GM12878 (cell line): ENCODE results near the gene SLC16A10. TPM values are rescaled to one million over a fixed set of nuclear protein-coding genes. Genes with fewer than 3 reads are reported as not detected.

Experiments
- ATAC-seq: fragments of 200-7000 bp; cut with Tn5 transposase; 3 replicates; pipeline ENCODE4 v1.9.1; 2020; ENCODE audit warnings: mild to moderate bottlenecking, moderate library complexity
- Bru-seq: library from RNA; stranded (reverse); fragments of 400-500 nt; gene quantifications from one replicate; lab custom pipeline; 2021; lab: Mats Ljungman, UMichigan
- BruChase-seq, 2 experiments: library from RNA; stranded (reverse); fragments of 400-500 nt; gene quantifications; one replicate each; lab custom pipeline; 2021; lab: Mats Ljungman, UMichigan
- BruUV-seq: library from RNA; stranded (reverse); fragments of 400-500 nt; replicated peaks from 2 replicates; lab custom pipeline; 2021; lab: Mats Ljungman, UMichigan
- CTCF ChIA-PET: fragments of 300-600 bp; sonication (Branson Sonifier 250); formaldehyde crosslinking; extraction: SDS; loops from one replicate; lab custom pipeline; 2021; ENCODE audit warnings: inconsistent platforms; lab: Yijun Ruan, JAX
- POLR2A ChIA-PET: fragments of 350-600 bp; formaldehyde crosslinking; extraction: SDS; loops from one replicate; lab custom pipeline; 2021; ENCODE audit warnings: inconsistent platforms; lab: Charles Lee
- RAD21 ChIA-PET: fragments of 300-600 bp; sonication (Branson Sonifier 250); formaldehyde crosslinking; loops from one replicate; lab custom pipeline; 2023; ENCODE audit warnings: antibody characterized with exemption; ENCODE audit not compliant: unreplicated experiment; lab: Charles Lee
- SMC1A ChIA-PET: fragments of 300-600 bp; sonication (Branson Sonifier 250); formaldehyde crosslinking; loops from one replicate; lab custom pipeline; 2023; ENCODE audit not compliant: unreplicated experiment, uncharacterized antibody; lab: Charles Lee
- DNase-seq: peaks from one replicate; pipeline ENCODE4 v3.0.0-alpha.2; 2011; ENCODE audit warnings: low read depth, low spot score
- FAIRE-seq: peaks from 3 replicates; lab custom pipeline; 2011; peaks lifted over from hg19 to GRCh38; lab: Jason Lieb, UNC
- H2AFZ ChIP-seq: 2 replicates; pipeline ENCODE4 v1.6.0; 2011; ENCODE audit warnings: low read depth, low read length, control low read depth; ENCODE audit not compliant: control insufficient read depth
- H3K27ac ChIP-seq: 2 replicates; pipeline ENCODE4 v1.5.1; 2011; ENCODE audit warnings: control low read depth; ENCODE audit not compliant: control insufficient read depth, insufficient read depth
- H3K27me3 ChIP-seq, 2 experiments: replicated peaks in 1 of 2; 2 replicates each; pipeline versions ENCODE4 v1.6.0 to v1.6.1; 2011; ENCODE audit warnings: low read length in 1 of 2; ENCODE audit not compliant: control insufficient read depth in 2 of 2, insufficient read depth in 2 of 2
- H3K36me3 ChIP-seq, 2 experiments: 2 replicates each; pipeline ENCODE4 v1.5.1; 2011; ENCODE audit warnings: low read length in 1 of 2; ENCODE audit not compliant: control insufficient read depth in 2 of 2, insufficient read depth in 2 of 2
- H3K4me1 ChIP-seq: 2 replicates; pipeline ENCODE4 v1.6.1; 2011; ENCODE audit warnings: mild to moderate bottlenecking, low read length, moderate library complexity, mixed read lengths; ENCODE audit not compliant: control insufficient read depth, insufficient read depth
- H3K4me2 ChIP-seq: 2 replicates; pipeline ENCODE4 v1.6.0; 2011; ENCODE audit warnings: control low read depth; ENCODE audit not compliant: control insufficient read depth, insufficient read depth
- H3K4me3 ChIP-seq: fragments of 200-600 bp; sonication (generic); 2 replicates; pipeline ENCODE4 v1.5.1; 2016
- H3K79me2 ChIP-seq: 2 replicates; pipeline ENCODE4 v1.6.0; 2011; ENCODE audit warnings: low read length; ENCODE audit not compliant: control insufficient read depth, insufficient read depth
- H3K9ac ChIP-seq: 2 replicates; pipeline ENCODE4 v1.8.0; 2011; ENCODE audit warnings: low read length, control low read depth, mixed read lengths; ENCODE audit not compliant: control insufficient read depth, insufficient read depth
- H3K9me3 ChIP-seq: replicated peaks from 3 replicates; pipeline ENCODE4 v1.5.1; 2011; ENCODE audit warnings: mild to moderate bottlenecking, low read length; ENCODE audit not compliant: control insufficient read depth, insufficient read depth
- H4K20me1 ChIP-seq: 2 replicates; pipeline ENCODE4 v1.6.0; 2011; ENCODE audit not compliant: control insufficient read depth, insufficient read depth
- PAX8 ChIP-seq: fragments of 450-650 bp; IDR thresholded peaks from 2 replicates; pipeline ENCODE4 v1.6.1; 2017; ENCODE audit warnings: mild to moderate bottlenecking, moderate library complexity
- SKIL ChIP-seq: fragments of 450-650 bp; IDR thresholded peaks from 2 replicates; pipeline ENCODE4 v1.6.1; 2017; ENCODE audit warnings: mild to moderate bottlenecking, low read depth, inconsistent platforms; ENCODE audit not compliant: poor library complexity, severe bottlenecking
- TCF12 ChIP-seq: IDR thresholded peaks from 2 replicates; pipeline ENCODE4 v1.6.1; 2011; ENCODE audit warnings: low read depth, mild to moderate bottlenecking, low read length
- ZNF24 ChIP-seq: fragments of 450-650 bp; IDR thresholded peaks from 2 replicates; pipeline ENCODE4 v1.6.1; 2017; ENCODE audit warnings: antibody characterized with exemption, mild to moderate bottlenecking
- WGBS: methylation state at CpG from one replicate; pipeline ENCODE4 v1.1.6; 2016; ENCODE audit warnings: low lambda C conversion rate; ENCODE audit not compliant: insufficient replicate concordance, insufficient coverage; ENCODE audit errors: missing lambda C conversion rate; 5-methylcytosine and 5-hydroxymethylcytosine counted together
- in situ Hi-C: fragments of 300-500 bp; cut with MboI; formaldehyde crosslinking; loops from 9 replicates; pipeline ENCODE4 v1.14.3; 2018; ENCODE audit warnings: mixed read lengths
- intact Hi-C: fragments of 100-400 bp; cut with micrococcal nuclease; formaldehyde crosslinking; loops from one replicate; pipeline ENCODE4 v1.14.2; 2022; ENCODE audit not compliant: unreplicated experiment
- long read RNA-seq, 2 experiments: library from polyadenylated mRNA; unstranded; transcript quantifications; one replicate each; pipeline ENCODE4 v2.0.0, GENCODE V29; 2019 to 2020
- polyA minus RNA-seq, 3 experiments: library from RNA; depleted of rRNA, polyadenylated mRNA; stranded (reverse); fragments of >200 nt; gene quantifications; 2 replicates each; pipeline ENCODE4 v1.2.3, GENCODE V29; 2011
- polyA plus RNA-seq, 11 experiments: library from polyadenylated mRNA; depleted of rRNA in 4 of 11; unstranded in 6 of 11; stranded (reverse) in 5 of 11; fragments of >200 nt; fragmentation: Nextera tagmentation in 4 of 11; fragmentation: Illumina TruSeq in 1 of 11; extraction: Ambion mirVana in 4 of 11; extraction: Trizol in 1 of 11; gene quantifications; 1 replicate in 1 of 11; 2 replicates in 10 of 11; pipeline versions ENCODE4 v1.2.1 to v1.2.3, GENCODE V29; 2011 to 2016; ENCODE audit warnings: inconsistent platforms in 2 of 11, missing spikeins in 2 of 11, low read depth in 1 of 11
- total RNA-seq, 4 experiments: library from RNA; depleted of rRNA in 3 of 4; stranded (reverse); fragments of >200 nt in 3 of 4; fragmentation: Illumina TruSeq in 1 of 4; extraction: Trizol in 1 of 4; gene quantifications; 2 replicates each; pipeline versions ENCODE4 v1.2.1 to v1.2.3, GENCODE V29; 2013 to 2021
- TF ChIP-seq, protein P1 (sequence below): fragments of 450-650 bp; formaldehyde crosslinking; IDR thresholded peaks from 2 replicates; pipeline ENCODE4 v1.4.0; 2022; ENCODE audit warnings: mild to moderate bottlenecking, moderate library complexity
- TF ChIP-seq, protein P2 (sequence below): fragments of 450-650 bp; IDR thresholded peaks from 2 replicates; pipeline ENCODE4 v1.6.1; 2017; ENCODE audit warnings: mild to moderate bottlenecking
- TF ChIP-seq, protein P3 (sequence below): fragments of 450-650 bp; formaldehyde crosslinking; IDR thresholded peaks from 2 replicates; pipeline ENCODE4 v1.5.0; 2022; ENCODE audit warnings: mild to moderate bottlenecking, missing genetic modification characterization

The SLC16A10 gene
- total RNA-seq (2013; cell fraction: nucleolus; rRNA removed), result 22.9 and 29.3 TPM in 2 replicates
- total RNA-seq (2014; rRNA removed), result 11.5 and 19.0 TPM in 2 replicates
- 7.7 and 8.1 TPM in 2 replicates for total RNA-seq (2014; rRNA removed; fragmentation: Illumina TruSeq; extraction: Trizol)
- total RNA-seq (2021), result 10.6 and 11.0 TPM in 2 replicates
- polyA plus RNA-seq (2011; ENCODE audit: low read depth), result 3.5 TPM
- polyA plus RNA-seq (2011; rRNA removed), result 6.6 and 9.8 TPM in 2 replicates
- polyA plus RNA-seq (2011; cell fraction: cytosol; rRNA removed), result 6.0 and 7.2 TPM in 2 replicates
- 5.9 and 6.4 TPM in 2 replicates for polyA plus RNA-seq (2011; cell fraction: nucleus; rRNA removed)
- 4.4 and 5.1 TPM in 2 replicates for polyA plus RNA-seq (2012)
- polyA plus RNA-seq (2014; fragmentation: Illumina TruSeq; extraction: Trizol), result 7.9 and 8.2 TPM in 2 replicates
- polyA plus RNA-seq (2014; fragmentation: Nextera tagmentation; extraction: Ambion mirVana), result 1 to 10 TPM; 2.5 to 3.6 TPM
- polyA plus RNA-seq (2014; rRNA removed), result 7.5 TPM in 2 replicates
- polyA plus RNA-seq (2016; fragmentation: Nextera tagmentation; extraction: Ambion mirVana), result 1 to 10 TPM; 2.3 to 8.5 TPM
- polyA minus RNA-seq (2011; rRNA and poly(A)+ RNA removed), result 25.4 and 32.6 TPM in 2 replicates
- polyA minus RNA-seq (2011; cell fraction: cytosol; rRNA and poly(A)+ RNA removed), result 4.8 and 8.3 TPM in 2 replicates
- 8.6 and 13.4 TPM in 2 replicates for polyA minus RNA-seq (2011; cell fraction: nucleus; rRNA and poly(A)+ RNA removed)
- percentile 36 among the genes with signal in this experiment for Bru-seq, nascent RNA
- BruChase-seq, experiment 1, labeled RNA remaining after a 6-hour chase, result percentile 31 among the genes with signal in this experiment
- percentile 31 among the genes with signal in this experiment for BruChase-seq, experiment 2, labeled RNA remaining after a 2-hour chase
- long read RNA-seq, experiment 1, partial matches to known transcripts, result 1 of 4 reads
- long read RNA-seq, experiment 1, other reads (novel, unspliced or antisense), result 3 of 4 reads
- long read RNA-seq, experiment 2, partial matches to known transcripts, result 14 of 23 reads
- long read RNA-seq, experiment 2, other reads (novel, unspliced or antisense), result 4 of 23 reads

DNA sequence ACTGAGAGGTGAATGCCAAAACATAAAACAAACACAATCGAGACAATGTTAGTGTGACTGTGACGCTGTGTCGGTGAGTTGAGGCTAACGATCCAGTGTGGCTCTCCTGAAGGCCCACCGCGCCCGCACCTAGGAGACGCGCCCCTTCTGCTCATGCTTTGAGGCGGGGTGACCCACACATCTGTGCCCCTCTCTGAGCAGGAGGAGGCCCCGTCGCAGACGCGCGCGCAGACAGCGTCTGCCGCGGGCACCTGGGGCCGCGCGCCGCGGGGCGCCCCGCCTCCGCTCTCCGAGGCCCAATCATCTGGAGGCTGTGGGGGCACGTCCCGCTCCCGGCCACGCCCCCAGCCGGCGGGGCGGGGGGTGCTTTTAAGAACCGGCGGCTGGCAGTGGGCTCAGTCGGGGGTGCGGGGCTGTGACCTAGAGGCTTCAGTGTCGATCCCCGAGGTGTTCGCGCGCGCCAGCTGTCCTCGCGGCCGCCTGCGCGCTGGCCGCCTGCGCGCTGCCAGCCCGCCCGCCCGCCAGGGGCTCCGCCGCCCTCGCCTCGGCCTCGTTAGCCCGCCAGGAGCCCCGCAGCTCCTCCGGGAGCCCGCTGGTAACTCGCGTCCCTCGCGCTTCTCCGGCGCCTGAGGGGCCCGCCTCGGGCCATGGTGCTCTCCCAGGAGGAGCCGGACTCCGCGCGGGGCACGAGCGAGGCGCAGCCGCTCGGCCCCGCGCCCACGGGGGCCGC, at the start of gene SLC16A10:
TSS of gene SLC16A10 (plus strand) at position 398 of the 730 bp plus-strand sequence. CDS start at position 648, 250 bp downstream.
- Histone ChIP-seq H3K27ac (peak within 1 kb of the TSS; percentile 47), H3K4me2 (peak within 1 kb of the TSS; percentile 89), H3K27me3 (peaks cover 0 to 6% of the 10 kb centered on the region in 2 experiments; a peak in 2 of 4 replicates), H3K79me2 (peaks cover 9% of the 10 kb centered on the region), H3K4me3 (peak within 1 kb of the TSS; percentile 72), H3K4me1 (no peaks in the 10 kb centered on the region), H4K20me1 (no peaks in the 10 kb centered on the region), H2AFZ (peak within 1 kb of the TSS; percentile 89), H3K36me3 (no peaks in the 10 kb centered on the region), H3K9ac (peak within 1 kb of the TSS; percentile 69), H3K9me3 (no peaks in the 10 kb centered on the region)
- in situ Hi-C loops, result no loop called here
- intact Hi-C loops, result no loop called here
- CTCF ChIA-PET, result no interaction called here
- ATAC-seq (peak; percentile 84), DNase-seq (no peak), FAIRE-seq (peak; percentile 56)
- BruUV-seq, result no TSS peak
- RAD21 ChIA-PET, result no interaction called here
- POLR2A ChIA-PET, result interaction anchor here (0.7 kb wide), 1 partner anchor 128 kb away, joined by 5 read pairs; no protein-coding TSS in a partner anchor
- WGBS, result 1% methylated on average over 78 of the region's 86 CpGs
- SMC1A ChIA-PET, result no interaction called here
- TF ChIP-seq SKIL, result no peak
- TF ChIP-seq, protein P1, sequence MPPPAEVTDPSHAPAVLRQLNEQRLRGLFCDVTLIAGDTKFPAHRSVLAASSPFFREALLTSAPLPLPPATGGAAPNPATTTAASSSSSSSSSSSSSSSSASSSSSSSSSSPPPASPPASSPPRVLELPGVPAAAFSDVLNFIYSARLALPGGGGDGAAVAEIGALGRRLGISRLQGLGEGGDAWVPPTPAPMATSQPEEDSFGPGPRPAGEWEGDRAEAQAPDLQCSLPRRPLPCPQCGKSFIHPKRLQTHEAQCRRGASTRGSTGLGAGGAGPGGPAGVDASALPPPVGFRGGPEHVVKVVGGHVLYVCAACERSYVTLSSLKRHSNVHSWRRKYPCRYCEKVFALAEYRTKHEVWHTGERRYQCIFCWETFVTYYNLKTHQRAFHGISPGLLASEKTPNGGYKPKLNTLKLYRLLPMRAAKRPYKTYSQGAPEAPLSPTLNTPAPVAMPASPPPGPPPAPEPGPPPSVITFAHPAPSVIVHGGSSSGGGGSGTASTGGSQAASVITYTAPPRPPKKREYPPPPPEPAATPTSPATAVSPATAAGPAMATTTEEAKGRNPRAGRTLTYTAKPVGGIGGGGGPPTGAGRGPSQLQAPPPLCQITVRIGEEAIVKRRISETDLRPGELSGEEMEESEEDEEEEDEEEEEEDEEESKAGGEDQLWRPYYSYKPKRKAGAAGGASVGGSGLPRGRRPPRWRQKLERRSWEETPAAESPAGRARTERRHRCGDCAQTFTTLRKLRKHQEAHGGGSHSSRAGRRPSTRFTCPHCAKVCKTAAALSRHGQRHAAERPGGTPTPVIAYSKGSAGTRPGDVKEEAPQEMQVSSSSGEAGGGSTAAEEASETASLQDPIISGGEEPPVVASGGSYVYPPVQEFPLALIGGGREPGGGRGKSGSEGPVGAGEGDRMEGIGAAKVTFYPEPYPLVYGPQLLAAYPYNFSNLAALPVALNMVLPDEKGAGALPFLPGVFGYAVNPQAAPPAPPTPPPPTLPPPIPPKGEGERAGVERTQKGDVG (CRISPR knock-in tag), result no peak
- TF ChIP-seq, protein P2, sequence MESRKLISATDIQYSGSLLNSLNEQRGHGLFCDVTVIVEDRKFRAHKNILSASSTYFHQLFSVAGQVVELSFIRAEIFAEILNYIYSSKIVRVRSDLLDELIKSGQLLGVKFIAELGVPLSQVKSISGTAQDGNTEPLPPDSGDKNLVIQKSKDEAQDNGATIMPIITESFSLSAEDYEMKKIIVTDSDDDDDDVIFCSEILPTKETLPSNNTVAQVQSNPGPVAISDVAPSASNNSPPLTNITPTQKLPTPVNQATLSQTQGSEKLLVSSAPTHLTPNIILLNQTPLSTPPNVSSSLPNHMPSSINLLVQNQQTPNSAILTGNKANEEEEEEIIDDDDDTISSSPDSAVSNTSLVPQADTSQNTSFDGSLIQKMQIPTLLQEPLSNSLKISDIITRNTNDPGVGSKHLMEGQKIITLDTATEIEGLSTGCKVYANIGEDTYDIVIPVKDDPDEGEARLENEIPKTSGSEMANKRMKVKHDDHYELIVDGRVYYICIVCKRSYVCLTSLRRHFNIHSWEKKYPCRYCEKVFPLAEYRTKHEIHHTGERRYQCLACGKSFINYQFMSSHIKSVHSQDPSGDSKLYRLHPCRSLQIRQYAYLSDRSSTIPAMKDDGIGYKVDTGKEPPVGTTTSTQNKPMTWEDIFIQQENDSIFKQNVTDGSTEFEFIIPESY, result no peak
- no peak for TF ChIP-seq PAX8
- TF ChIP-seq TCF12, result no peak
- no peak for TF ChIP-seq ZNF24
- TF ChIP-seq, protein P3, sequence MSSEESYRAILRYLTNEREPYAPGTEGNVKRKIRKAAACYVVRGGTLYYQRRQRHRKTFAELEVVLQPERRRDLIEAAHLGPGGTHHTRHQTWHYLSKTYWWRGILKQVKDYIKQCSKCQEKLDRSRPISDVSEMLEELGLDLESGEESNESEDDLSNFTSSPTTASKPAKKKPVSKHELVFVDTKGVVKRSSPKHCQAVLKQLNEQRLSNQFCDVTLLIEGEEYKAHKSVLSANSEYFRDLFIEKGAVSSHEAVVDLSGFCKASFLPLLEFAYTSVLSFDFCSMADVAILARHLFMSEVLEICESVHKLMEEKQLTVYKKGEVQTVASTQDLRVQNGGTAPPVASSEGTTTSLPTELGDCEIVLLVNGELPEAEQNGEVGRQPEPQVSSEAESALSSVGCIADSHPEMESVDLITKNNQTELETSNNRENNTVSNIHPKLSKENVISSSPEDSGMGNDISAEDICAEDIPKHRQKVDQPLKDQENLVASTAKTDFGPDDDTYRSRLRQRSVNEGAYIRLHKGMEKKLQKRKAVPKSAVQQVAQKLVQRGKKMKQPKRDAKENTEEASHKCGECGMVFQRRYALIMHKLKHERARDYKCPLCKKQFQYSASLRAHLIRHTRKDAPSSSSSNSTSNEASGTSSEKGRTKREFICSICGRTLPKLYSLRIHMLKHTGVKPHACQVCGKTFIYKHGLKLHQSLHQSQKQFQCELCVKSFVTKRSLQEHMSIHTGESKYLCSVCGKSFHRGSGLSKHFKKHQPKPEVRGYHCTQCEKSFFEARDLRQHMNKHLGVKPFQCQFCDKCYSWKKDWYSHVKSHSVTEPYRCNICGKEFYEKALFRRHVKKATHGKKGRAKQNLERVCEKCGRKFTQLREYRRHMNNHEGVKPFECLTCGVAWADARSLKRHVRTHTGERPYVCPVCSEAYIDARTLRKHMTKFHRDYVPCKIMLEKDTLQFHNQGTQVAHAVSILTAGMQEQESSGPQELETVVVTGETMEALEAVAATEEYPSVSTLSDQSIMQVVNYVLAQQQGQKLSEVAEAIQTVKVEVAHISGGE (CRISPR knock-in tag), result no peak
